IPS DF 6.9 (cell line): Measurements from ENCODE around the gene IL1RAPL2.

Experiments used
- DNase-seq: peaks from one replicate; pipeline ENCODE4 v3.0.0-alpha.2; 2013; ENCODE audit warnings: low read depth, low spot score
- H3K27ac ChIP-seq: one replicate; pipeline ENCODE4 v1.5.1; 2013; ENCODE audit warnings: low read length, control low read depth
- H3K27me3 ChIP-seq: 2 replicates; pipeline ENCODE4 v1.6.1; 2013; ENCODE audit warnings: mild to moderate bottlenecking, low read length; ENCODE audit not compliant: control insufficient read depth, insufficient read depth
- H3K36me3 ChIP-seq: 2 replicates; pipeline ENCODE4 v1.6.1; 2013; ENCODE audit warnings: low read length; ENCODE audit not compliant: control insufficient read depth, insufficient read depth
- H3K4me1 ChIP-seq: 2 replicates; pipeline ENCODE4 v1.6.1; 2013; ENCODE audit warnings: low read length; ENCODE audit not compliant: control insufficient read depth, insufficient read depth
- H3K4me3 ChIP-seq: 2 replicates; pipeline ENCODE4 v1.5.1; 2013; ENCODE audit warnings: mild to moderate bottlenecking, low read length
- H3K9me3 ChIP-seq: 2 replicates; pipeline ENCODE4 v1.6.1; 2013; ENCODE audit warnings: low read length, inconsistent platforms; ENCODE audit not compliant: control insufficient read depth, insufficient read depth
- WGBS: extraction: QIAGEN DNeasy Blood & Tissue Kit; methylation state at CpG from one replicate; pipeline ENCODE4 v1.1.7; 2013; ENCODE audit warnings: mixed read lengths, missing lambda C conversion rate; ENCODE audit not compliant: insufficient read length, insufficient coverage; 5-methylcytosine and 5-hydroxymethylcytosine counted together

IL1RAPL2 gene

GRCh38 chrX:105738162-105738561 lies 1172.2 kb downstream of the IL1RAPL2 start:
- no peak overlapping the region for H3K27ac ChIP-seq
- DNase-seq: no peak
- H3K36me3 ChIP-seq: no peaks in the 10 kb centered on the region
- no peaks in the 10 kb centered on the region for H3K4me1 ChIP-seq
- H3K9me3 ChIP-seq: no peaks in the 10 kb centered on the region
- no peak overlapping the region for H3K4me3 ChIP-seq
- H3K27me3 ChIP-seq: no peaks in the 10 kb centered on the region
- no CpG with 5 or more reads among the region's 2 CpGs for WGBS

GRCh38 chrX:105744291-105744690 lies 1178.3 kb downstream of the IL1RAPL2 start:
- Histone ChIP-seq H3K36me3 (no peaks in the 10 kb centered on the region), H3K4me1 (no peaks in the 10 kb centered on the region), H3K27ac (no peak overlapping the region), H3K27me3 (no peaks in the 10 kb centered on the region), H3K9me3 (no peaks in the 10 kb centered on the region), H3K4me3 (no peak overlapping the region)
- no peak for DNase-seq

- no peaks in the 10 kb centered on the region for H3K36me3 ChIP-seq
- no peaks in the 10 kb centered on the region for H3K27me3 ChIP-seq
- H3K9me3 ChIP-seq: no peaks in the 10 kb centered on the region
- no peak overlapping the region for H3K4me3 ChIP-seq
- no peak for DNase-seq
- WGBS: no CpG with 5 or more reads among the region's 2 CpGs
- no peak overlapping the region for H3K27ac ChIP-seq
- H3K4me1 ChIP-seq: no peaks in the 10 kb centered on the region
These were observed 1178.9 kb downstream of the IL1RAPL2 start for GRCh38 chrX:105744946-105745345.

GRCh38 chrX:105745863-105746262 lies 1179.9 kb downstream of the IL1RAPL2 start:
- no peak overlapping the region for H3K4me3 ChIP-seq
- no CpG with 5 or more reads among the region's 2 CpGs for WGBS
- H3K36me3 ChIP-seq: no peaks in the 10 kb centered on the region
- H3K27ac ChIP-seq: no peak overlapping the region
- no peak for DNase-seq
- H3K4me1 ChIP-seq: no peaks in the 10 kb centered on the region
- no peaks in the 10 kb centered on the region for H3K9me3 ChIP-seq
- no peaks in the 10 kb centered on the region for H3K27me3 ChIP-seq

GRCh38 chrX:105752338-105752956 lies 1186.4 kb downstream of the IL1RAPL2 start:
- Histone ChIP-seq H3K4me3 (no peak overlapping the region), H3K4me1 (no peaks in the 10 kb centered on the region), H3K27ac (no peak overlapping the region), H3K9me3 (no peaks in the 10 kb centered on the region), H3K36me3 (no peaks in the 10 kb centered on the region), H3K27me3 (no peaks in the 10 kb centered on the region)
- no peak for DNase-seq
- WGBS: no CpG with 5 or more reads among the region's 6 CpGs

GRCh38 chrX:105753411-105753810 lies 1187.4 kb downstream of the IL1RAPL2 start:
- no CpG with 5 or more reads among the region's 4 CpGs for WGBS
- Histone ChIP-seq H3K4me1 (no peaks in the 10 kb centered on the region), H3K27me3 (no peaks in the 10 kb centered on the region), H3K27ac (no peak overlapping the region), H3K36me3 (no peaks in the 10 kb centered on the region), H3K9me3 (no peaks in the 10 kb centered on the region), H3K4me3 (no peak overlapping the region)
- no peak for DNase-seq

- no peaks in the 10 kb centered on the region for H3K4me1 ChIP-seq
- H3K36me3 ChIP-seq: no peaks in the 10 kb centered on the region
- no CpG with 5 or more reads among the region's 2 CpGs for WGBS
- H3K9me3 ChIP-seq: no peaks in the 10 kb centered on the region
- H3K4me3 ChIP-seq: no peak overlapping the region
- DNase-seq: no peak
- H3K27ac ChIP-seq: no peak overlapping the region
- H3K27me3 ChIP-seq: no peaks in the 10 kb centered on the region
These were observed 1188.4 kb downstream of the IL1RAPL2 start for GRCh38 chrX:105754286-105754964.

- WGBS: no CpG with 5 or more reads among the region's 1 CpG
- DNase-seq: no peak
- Histone ChIP-seq H3K27me3 (no peaks in the 10 kb centered on the region), H3K4me1 (no peaks in the 10 kb centered on the region), H3K36me3 (no peaks in the 10 kb centered on the region), H3K27ac (no peak overlapping the region), H3K4me3 (no peak overlapping the region), H3K9me3 (no peaks in the 10 kb centered on the region)
These were observed 1189.1 kb downstream of the IL1RAPL2 start for GRCh38 chrX:105755109-105755508.

GRCh38 chrX:105758754-105759153 lies 1192.8 kb downstream of the IL1RAPL2 start:
- H3K27me3 ChIP-seq: no peaks in the 10 kb centered on the region
- no peaks in the 10 kb centered on the region for H3K9me3 ChIP-seq
- WGBS: no CpG with 5 or more reads among the region's 1 CpG
- no peak for DNase-seq
- no peaks in the 10 kb centered on the region for H3K36me3 ChIP-seq
- H3K4me1 ChIP-seq: no peaks in the 10 kb centered on the region
- no peak overlapping the region for H3K27ac ChIP-seq
- H3K4me3 ChIP-seq: no peak overlapping the region

GRCh38 chrX:105759598-105759997 lies 1193.6 kb downstream of the IL1RAPL2 start:
- Histone ChIP-seq H3K27ac (no peak overlapping the region), H3K4me3 (no peak overlapping the region), H3K4me1 (no peaks in the 10 kb centered on the region), H3K36me3 (no peaks in the 10 kb centered on the region), H3K9me3 (no peaks in the 10 kb centered on the region), H3K27me3 (no peaks in the 10 kb centered on the region)
- no peak for DNase-seq
- WGBS: no CpG with 5 or more reads among the region's 2 CpGs

GRCh38 chrX:105765691-105766090 lies 1199.7 kb downstream of the IL1RAPL2 start:
- Histone ChIP-seq H3K36me3 (no peaks in the 10 kb centered on the region), H3K4me1 (no peaks in the 10 kb centered on the region), H3K27ac (no peak overlapping the region), H3K27me3 (no peaks in the 10 kb centered on the region), H3K9me3 (no peaks in the 10 kb centered on the region), H3K4me3 (no peak overlapping the region)
- no peak for DNase-seq
- WGBS: no CpG with 5 or more reads among the region's 1 CpG
